CD4-positive, alpha-beta T cell treated with Interleukin-4 for 1 hour (primary cell): Measurements from ENCODE around the gene FDPS.
A peak's percentile ranks its signal among the peaks of the same experiment; 100 is the strongest.
"Not testable (repeated sequence)": the region's sequence is repeated elsewhere in the genome, so short reads cannot be mapped to it uniquely, and the experiment has no call there.

Experiments
- DNase-seq, 2 donors: peaks; one replicate each; pipeline ENCODE4 v3.0.0-alpha.2; 2020 to 2022

FDPS gene

GRCh38 chr1:155320661-155321617 is 12.3 kb downstream of the FDPS start, which contains the start of gene RUSC1:
RUSC1 (plus strand) TSS chr1:155320894; CDS start chr1:155321774, 880 bp downstream.
- DNase-seq = peak; percentile 71 to 76

DNA sequence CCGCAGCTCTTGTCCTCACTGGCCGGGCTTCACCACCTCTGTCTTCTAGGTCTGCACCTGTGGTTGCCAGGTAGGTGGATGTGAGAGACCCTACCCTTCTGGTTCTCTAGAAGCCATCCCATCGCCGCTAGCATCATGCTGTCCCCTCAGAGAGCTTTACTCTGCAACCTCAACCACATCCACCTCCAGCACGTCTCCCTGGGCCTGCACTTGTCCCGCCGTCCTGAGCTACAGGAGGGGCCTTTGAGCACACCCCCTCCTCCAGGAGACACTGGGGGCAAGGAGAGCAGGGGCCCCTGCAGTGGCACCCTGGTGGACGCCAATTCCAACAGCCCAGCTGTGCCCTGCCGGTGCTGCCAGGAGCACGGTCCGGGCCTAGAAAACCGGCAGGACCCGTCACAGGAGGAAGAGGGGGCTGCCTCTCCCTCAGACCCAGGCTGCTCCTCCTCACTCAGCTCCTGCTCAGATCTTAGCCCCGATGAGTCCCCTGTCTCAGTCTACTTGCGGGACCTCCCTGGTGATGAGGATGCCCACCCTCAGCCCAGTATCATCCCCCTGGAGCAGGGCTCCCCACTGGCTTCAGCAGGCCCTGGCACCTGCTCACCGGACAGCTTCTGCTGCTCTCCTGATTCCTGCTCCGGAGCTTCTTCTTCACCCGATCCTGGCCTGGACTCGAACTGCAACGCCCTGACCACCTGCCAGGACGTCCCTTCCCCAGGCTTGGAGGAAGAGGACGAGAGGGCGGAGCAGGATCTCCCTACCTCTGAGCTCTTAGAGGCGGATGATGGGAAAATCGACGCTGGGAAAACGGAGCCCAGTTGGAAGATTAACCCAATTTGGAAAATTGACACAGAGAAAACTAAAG is 13.2 kb downstream of the FDPS start:
- DNase-seq = no peak

GRCh38 chr1:155322571-155322952 is 13.9 kb downstream of the FDPS start:
- DNase-seq = no peak

DNA sequence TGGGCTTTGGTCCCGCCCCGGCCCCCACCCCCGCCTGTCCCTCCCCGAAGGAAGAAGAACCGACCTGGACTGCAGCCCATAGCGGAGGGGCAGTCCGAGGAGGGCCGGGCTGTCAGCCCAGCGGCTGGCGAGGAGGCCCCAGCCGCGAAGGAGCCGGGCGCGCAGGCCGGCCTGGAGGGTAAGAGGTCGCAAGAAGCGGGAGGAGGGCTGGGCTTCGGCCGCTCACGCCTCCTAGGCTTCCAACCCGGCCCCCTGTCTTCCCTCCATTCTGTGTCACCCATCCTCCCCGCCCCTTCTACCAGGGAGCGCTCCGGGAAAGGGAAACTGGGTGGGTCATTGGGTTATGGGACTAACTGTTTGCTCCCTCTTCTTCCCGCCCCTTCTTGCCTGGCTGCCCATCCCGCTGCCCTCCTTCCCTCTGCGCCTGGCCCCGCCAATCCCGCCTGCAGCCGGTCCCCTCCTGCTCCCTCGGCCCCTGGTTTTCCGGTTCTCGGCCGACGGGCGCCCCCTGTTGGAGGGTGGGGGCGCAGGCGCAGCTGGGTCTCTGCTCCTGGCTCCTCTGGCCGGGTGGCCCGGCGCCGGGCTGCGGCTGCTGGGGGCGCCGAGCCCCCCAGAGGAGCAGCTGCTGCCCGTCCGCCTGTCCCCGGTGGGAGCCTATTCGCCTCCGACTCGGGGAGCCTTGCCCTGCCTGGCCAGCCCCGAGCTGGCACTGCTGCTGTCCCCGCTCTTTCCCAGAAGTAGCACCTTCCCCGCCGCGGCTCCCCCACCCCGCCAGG is 14.5 kb downstream of the FDPS start:
- DNase-seq = peak; percentile 76 to 84

GRCh38 chr1:155323729-155324036 is 15.0 kb downstream of the FDPS start:
- DNase-seq = peak; percentile 83 to 87

GRCh38 chr1:155324037-155324716 is 15.5 kb downstream of the FDPS start:
- DNase-seq = peak; percentile 89 to 91

DNA sequence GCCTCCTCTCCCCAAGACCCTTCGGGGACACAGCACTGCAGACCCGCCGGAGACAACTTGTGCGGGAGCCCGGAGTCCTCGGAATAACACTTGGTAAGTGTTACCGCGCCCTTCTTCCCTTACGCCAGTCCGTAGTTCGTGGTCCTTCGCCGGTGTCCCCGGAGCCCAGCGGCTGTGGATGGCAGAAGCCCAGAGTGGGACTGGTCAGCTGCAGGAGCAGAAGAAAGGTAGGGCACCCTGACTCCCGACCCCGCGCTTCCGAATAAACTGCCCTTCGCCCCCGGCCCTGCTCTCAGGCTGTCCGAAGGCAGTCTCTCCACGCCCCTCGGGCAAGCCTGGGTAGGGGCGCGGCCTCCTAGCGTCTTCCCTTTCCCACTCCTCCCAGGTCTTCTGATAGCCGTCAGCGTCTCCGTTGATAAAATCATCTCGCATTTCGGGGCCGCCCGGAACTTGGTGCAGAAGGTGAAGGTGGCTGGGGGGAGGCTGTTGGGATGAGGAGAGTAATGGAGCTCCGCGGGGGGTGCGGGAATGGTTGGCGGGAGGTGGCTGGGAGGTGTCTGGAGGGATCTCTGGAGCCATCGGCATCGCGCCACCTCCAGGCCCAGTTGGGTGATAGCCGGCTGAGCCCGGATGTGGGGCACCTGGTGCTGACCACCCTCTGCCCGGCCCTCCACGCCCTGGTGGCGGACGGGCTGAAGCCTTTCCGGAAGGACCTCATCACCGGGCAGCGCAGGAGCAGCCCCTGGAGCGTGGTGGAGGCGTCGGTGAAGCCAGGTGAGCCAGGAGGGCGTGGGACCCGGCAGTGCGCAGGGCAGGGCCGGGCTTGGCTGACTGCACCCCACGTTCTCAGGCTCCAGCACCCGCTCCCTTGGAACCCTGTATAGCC is 16.3 kb downstream of the FDPS start:
- DNase-seq = no peak

DNA sequence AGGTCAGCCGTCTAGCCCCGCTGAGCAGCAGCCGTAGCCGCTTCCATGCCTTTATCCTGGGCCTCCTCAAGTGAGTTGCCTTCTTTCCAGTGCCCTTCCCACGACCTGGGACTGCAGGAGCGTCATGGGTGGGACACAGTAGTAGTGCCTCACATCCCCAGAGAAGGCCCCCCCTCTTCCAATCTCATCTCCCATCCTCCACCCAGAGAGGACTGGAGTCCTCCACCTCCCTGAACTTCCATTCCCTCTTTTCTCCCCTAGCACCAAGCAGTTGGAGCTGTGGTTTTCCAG is 16.9 kb downstream of the FDPS start:
- no peak for DNase-seq

- DNase-seq = no peak
Measured at GRCh38 chr1:155326020-155326526, 17.4 kb downstream of the FDPS start.

GRCh38 chr1:155326631-155327037 is 18.0 kb downstream of the FDPS start:
- no peak for DNase-seq

- DNase-seq = no peak
Measured at GRCh38 chr1:155327981-155328380, 19.3 kb downstream of the FDPS start.

- DNase-seq = not testable (repeated sequence)
Measured at GRCh38 chr1:155328856-155329255, 20.2 kb downstream of the FDPS start.

- DNase-seq = no peak
Measured at GRCh38 chr1:155329980-155330598, 21.4 kb downstream of the FDPS start.

- DNase-seq = no peak
Measured at GRCh38 chr1:155334962-155335361, 26.3 kb downstream of the FDPS start.

DNA sequence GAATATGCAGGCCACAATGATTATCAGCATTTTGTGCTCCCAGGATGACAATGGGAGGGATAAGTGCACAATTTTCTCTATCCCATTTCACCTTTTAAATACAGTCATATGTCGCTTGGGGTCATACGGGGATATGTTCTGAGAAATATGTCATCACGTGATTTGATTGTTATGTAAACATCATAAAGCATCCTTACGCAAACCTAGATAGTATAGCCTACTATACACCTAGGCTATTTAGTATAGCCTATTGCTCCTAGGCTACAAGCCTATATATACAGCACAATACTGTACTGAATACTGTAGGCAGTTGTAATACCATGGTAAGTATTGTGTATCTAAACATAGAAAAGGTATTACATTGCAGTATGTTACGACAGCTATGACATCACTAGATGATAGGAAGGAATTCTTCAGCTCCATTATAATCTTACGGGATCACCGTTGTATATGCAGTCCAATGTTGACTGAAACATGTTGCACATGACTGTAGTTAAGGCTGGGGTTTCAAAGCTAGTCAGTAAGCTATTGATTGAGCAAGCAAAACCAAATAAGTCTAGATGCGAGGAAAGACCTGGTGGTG is 30.9 kb downstream of the FDPS start:
- no peak for DNase-seq

DNA sequence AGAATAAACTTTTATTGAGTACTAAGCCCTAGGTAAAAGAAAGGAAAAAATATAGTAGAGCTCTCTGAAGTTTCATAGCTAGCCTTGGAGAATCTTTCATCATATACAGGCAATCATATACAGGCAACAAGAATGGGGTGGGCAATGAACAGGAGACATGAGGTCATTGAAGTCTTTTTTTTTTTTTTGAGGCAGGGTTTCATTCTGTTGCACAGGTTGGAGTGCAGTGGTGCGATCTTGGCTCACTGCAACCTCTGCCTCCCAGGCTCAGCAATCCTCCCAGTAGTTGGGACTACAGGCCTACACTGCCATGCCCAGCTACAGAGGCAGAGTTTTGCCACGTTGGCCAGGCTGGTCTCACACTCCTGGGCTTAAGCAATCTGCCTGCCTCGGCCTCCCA is 34.2 kb downstream of the FDPS start:
- no peak for DNase-seq

DNA sequence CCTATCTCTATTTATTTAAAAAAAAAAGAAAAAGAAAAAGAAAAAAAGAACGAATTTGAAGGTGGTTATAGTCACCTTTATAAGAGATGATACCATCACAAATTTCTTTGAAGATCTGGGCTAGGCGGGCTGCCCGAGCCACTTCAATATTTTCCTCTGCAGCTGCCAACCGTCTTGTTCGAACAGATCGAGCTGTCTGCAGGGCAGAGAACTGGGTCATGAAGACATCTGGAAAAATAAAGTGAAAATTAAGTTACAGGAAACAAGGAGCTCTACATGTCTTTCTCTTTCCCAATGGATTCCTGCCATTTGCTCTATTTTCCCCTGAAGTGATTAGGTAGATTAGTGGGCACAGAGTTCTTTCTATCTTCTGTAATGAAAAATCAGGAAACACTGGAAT is 44.0 kb downstream of the FDPS start:
- DNase-seq = no peak

GRCh38 chr1:155360051-155360450 is 51.4 kb downstream of the FDPS start:
- DNase-seq = no peak
